IPS-NIHi7 (cell line): Measurements from ENCODE around the gene ZBTB3.
"Not testable (repeated sequence)": the region's sequence is repeated elsewhere in the genome, so short reads cannot be mapped to it uniquely, and the experiment has no call there.

Source experiments
- DNase-seq: peaks from one replicate; pipeline ENCODE4 v3.0.0; 2012; ENCODE audit warnings: mixed read lengths; ENCODE audit errors: extremely low spot score

The ZBTB3 gene

GRCh38 chr11:62757846-62758788 lies 4.2 kb upstream of the ZBTB3 start:
- peak; percentile 55 for DNase-seq

GRCh38 chr11:62755086-62755615 lies 1.2 kb upstream of the ZBTB3 start:
- DNase-seq, result no peak

DNA sequence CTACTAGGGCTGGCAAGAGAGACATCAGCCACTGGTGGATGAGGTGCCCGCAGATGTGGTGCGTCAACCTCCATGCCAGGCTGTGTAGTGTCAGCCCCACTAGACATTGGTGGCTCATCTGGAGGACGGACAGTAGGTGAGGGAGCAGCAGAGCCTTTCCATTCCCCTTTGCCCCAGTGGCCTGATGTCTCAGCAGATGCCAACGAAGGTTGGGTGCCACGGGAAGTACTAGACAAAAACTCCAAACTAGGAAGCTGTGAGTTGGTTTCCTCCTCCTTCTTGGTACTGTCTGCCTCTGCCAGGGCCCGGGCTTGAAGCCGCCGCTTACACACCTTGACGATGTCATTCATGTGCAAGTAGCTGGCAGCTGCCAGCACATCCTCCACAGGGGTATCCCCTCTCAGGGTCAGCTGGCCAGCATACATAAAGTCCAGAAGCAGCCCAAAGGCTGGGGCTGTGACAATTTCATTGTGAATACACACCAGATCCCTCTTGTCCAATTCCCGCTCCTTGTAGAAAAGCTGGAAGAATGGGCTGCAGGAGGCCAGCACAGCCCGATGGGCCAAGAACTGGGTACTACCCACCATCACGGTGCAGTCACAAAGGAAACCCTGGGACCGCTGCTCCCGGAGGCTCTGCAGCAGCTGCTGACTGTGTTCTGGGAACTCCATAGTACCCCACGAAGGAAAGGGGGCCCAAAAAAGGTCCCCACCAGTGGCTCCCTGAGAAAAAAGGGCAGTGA lies 795 bp downstream of the ZBTB3 start:
- DNase-seq, result no peak

- DNase-seq, result no peak
Measured at GRCh38 chr11:62752177-62752785, 1.7 kb downstream of the ZBTB3 start.

- DNase-seq, result not testable (repeated sequence)
Measured at GRCh38 chr11:62749931-62750330, 4.0 kb downstream of the ZBTB3 start.

DNA sequence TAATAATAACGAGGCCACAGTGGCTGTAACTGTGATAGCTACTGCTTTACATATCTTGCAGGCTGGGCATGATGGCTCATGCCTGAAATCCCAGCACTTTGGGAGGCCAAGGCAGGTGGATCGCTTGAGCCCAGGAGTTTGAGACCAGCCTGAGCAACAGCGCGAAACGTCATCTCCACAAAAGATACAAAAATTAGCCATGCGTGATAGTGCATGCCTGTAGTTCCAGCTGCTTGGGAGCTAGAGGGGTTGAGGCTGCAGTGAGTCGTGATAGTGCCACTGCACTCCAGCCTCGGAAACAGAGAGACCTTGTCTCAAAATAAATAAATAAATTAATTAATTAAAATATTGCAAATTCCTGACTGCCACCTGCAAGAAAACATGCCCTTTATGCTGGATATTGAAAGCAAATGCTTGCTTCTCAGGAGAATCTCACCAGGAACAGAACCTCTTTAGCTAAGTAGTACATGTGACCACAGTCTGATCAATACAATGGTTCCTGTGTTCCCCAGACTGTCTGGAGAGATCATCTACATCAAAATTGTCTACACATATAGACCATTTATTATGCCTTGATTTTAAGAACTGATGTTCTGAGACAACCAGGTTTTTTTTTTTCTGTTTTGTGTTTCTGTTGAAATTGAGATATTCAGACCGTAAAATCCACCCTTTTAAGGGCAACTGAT lies 6.3 kb downstream of the ZBTB3 start:
- DNase-seq, result no peak

DNA sequence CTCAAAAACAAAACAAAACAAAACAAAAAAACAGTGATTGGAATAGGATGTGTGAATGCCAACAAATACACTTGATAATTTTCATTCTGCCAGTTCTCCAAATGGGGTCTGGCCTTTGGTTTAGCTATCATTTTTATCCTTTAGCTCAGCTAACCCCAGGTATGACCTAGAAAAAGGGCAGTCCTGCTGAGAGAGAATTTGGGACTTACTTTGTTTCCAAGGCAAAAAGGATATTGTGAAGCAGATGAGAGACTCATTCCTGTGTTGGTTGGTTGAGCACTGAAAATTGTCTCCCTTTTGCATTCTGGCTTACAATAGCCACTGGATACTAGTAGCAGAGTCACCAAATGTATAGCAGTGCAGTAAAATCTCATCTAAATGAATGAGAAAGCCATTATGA lies 16.8 kb downstream of the ZBTB3 start:
- DNase-seq, result no peak

- no peak for DNase-seq
Measured at GRCh38 chr11:62732830-62733229, 21.1 kb downstream of the ZBTB3 start.

DNA sequence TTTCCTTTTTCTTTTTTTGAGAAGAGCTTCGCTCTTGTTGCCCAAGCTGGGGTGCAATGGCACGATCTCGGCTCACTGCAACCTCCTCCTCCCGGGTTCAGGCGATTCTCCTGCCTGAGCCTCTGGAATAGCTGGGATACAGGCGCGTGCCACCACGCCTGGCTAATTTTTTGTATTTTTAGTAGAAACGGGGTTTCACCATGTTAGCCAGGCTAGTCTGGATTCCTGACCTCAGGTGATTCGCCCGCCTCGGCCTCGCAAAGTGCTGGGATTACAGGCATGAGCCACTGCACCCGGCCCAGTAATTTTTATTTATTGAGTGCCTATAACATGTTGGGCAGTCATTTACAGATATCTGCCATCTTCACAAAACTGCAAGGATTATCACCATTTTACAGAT lies 23.9 kb downstream of the ZBTB3 start:
- DNase-seq, result not testable (repeated sequence)

GRCh38 chr11:62728171-62728988 lies 25.6 kb downstream of the ZBTB3 start, which contains the start of gene TTC9C:
Gene TTC9C (plus strand): TSS chr11:62728486. CDS start chr11:62728849, 363 bp downstream.
- peak; percentile 82 for DNase-seq

DNA sequence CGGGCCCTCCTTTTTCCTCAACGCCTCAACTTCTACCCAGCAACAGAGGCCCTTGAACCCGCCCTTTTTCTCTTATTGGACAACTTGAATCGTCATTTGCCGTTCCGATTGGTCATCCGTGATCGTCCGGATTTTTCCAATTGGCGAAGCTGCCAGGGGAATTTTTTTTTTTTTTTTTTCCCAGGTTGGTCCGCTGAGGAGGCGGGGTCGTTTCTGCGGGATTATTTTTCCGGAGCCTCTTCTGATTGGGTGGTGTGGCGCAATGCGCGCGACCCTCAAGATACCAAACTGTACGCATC lies 26.1 kb downstream of the ZBTB3 start:
- DNase-seq, result peak; percentile 80

DNA sequence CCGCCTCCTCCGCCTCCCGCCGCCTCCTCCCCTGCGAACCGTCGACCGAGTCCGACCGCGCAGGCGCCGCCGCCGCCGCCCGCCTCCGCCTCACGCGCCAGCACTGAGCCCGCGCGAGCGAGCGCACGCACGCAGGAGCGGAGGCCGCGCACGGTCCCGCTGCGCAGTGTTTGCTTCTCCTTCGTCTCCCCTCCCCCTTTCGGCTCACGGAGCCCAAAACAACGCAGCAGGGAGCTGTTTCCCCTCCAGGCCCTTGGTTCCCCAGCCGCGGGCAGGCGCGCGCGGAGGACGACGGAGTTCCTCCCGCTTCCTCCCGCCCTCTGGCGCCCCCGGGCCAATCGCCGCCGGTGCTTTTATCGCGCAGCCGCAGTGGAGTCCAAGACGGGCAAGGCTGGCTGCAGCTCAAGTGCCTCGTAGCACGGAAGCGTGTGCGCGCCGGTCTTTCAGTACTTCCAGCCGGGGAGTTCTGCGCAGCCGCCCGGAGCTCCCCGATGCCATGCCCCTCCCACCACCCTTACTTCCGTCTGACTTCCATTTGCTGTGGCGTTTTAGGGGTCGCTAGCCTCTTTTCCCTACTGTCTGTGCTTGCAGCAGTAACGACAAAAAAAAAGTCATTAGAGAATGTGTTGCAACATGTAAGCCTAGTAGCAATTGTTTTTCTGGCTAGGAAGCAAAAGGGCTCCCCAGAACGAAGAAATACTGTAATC lies 26.6 kb downstream of the ZBTB3 start, which contains the start of gene HNRNPUL2:
HNRNPUL2 (minus strand) TSS at position 293 of the 707 bp plus-strand sequence. CDS start 301 bp downstream, outside the sequence.
- peak; percentile 95 for DNase-seq

- DNase-seq, result no peak
Measured at GRCh38 chr11:62726915-62727164, 27.1 kb downstream of the ZBTB3 start.

GRCh38 chr11:62726156-62726914 lies 27.6 kb downstream of the ZBTB3 start:
- DNase-seq, result peak; percentile 14

DNA sequence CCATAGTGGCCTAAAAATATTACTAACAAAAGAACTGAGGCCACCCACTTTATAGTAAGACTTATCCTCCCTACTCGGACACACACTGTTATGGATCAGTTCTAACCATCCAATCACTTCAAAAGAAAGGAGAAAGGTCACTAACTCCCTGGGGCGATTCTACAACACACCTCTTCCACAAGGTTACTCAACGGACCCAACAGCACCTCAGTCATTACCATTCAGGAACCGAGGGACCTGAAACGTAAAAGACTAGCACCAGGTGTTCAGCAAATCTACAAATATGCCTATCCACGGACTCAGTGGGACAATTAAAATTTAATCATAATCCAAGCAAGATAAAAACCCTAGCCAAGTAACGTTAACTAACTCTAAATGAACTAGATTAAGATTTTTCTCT lies 28.3 kb downstream of the ZBTB3 start:
- DNase-seq, result no peak

GRCh38 chr11:62724171-62724570 lies 29.8 kb downstream of the ZBTB3 start:
- no peak for DNase-seq

GRCh38 chr11:62721994-62722393 lies 32.0 kb downstream of the ZBTB3 start:
- peak; percentile 15 for DNase-seq

DNA sequence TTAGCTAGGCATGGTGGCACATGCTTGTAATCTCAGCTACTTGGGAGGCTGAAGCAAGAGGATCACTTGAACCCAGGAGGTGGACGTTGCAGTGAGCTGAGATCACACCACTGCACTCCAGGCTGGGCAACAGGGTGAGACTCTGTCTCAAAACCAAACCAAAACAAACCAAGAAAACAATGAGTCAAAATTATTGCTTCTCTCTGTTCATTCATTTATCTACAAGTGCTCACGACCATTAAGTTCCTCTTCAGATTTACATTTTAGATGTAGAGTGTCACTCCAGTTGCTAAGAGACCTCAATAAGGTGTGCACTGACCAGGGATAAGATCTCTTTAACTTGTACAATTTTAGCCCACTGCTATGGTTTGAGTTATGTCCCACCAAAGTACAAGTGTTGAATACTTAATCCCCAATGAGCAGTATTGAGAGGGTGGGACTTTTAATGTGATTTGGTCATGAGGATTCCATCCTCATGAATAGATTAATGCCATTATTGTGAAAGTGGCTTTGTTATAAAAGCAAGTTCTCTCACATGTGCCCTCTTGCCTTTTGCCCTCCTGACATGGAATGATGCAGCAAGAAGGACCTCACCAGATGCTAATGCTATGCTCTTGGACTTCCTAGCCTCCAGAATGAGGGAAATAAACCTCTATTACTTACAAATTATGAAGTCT lies 34.5 kb downstream of the ZBTB3 start:
- DNase-seq, result no peak

- DNase-seq, result no peak
Measured at GRCh38 chr11:62716816-62717215, 37.1 kb downstream of the ZBTB3 start.
